ENCODE results near the gene SORBS1.

The SORBS1 gene

GRCh38 chr10:95482501-95483233 is 78.5 kb downstream of the SORBS1 start:
- no peak for TF ChIP-seq ZNF274 (IDR thresholded peaks at IDR 0.05; ENCODE audit: low read depth, low read length)
- H3K4me3 ChIP-seq (ENCODE audit: low read length) = no peak overlapping the region

- H3K4me3 ChIP-seq (ENCODE audit: low read length) = no peak overlapping the region
- no peak for TF ChIP-seq ZNF274 (IDR thresholded peaks at IDR 0.05; ENCODE audit: low read depth, low read length)
Observed at GRCh38 chr10:95480901-95481491, 80.2 kb downstream of the SORBS1 start.

- no peak for TF ChIP-seq ZNF274 (IDR thresholded peaks at IDR 0.05; ENCODE audit: low read depth, low read length)
- H3K4me3 ChIP-seq (ENCODE audit: low read length) = no peak overlapping the region
Observed at GRCh38 chr10:95480102-95480900, 80.9 kb downstream of the SORBS1 start.

GRCh38 chr10:95478935-95479334 is 82.2 kb downstream of the SORBS1 start:
- no peak overlapping the region for H3K4me3 ChIP-seq (ENCODE audit: low read length)
- no peak for TF ChIP-seq ZNF274 (IDR thresholded peaks at IDR 0.05; ENCODE audit: low read depth, low read length)

- no peak for TF ChIP-seq ZNF274 (IDR thresholded peaks at IDR 0.05; ENCODE audit: low read depth, low read length)
Observed at GRCh38 chr10:95478185-95478584, 83.0 kb downstream of the SORBS1 start.

GRCh38 chr10:95477175-95477520 is 84.0 kb downstream of the SORBS1 start:
- no peak overlapping the region for H3K4me3 ChIP-seq (ENCODE audit: low read length)
- TF ChIP-seq ZNF274 (IDR thresholded peaks at IDR 0.05; ENCODE audit: low read depth, low read length) = no peak

More at GRCh38 chr10:95478185-95478584, 83.0 kb downstream of the SORBS1 start:
- no peak overlapping the region for H3K4me3 ChIP-seq (ENCODE audit: low read length)

GRCh38 chr10:95476469-95477174 is 84.5 kb downstream of the SORBS1 start:
- TF ChIP-seq ZNF274 (IDR thresholded peaks at IDR 0.05; ENCODE audit: low read depth, low read length) = no peak
- H3K4me3 ChIP-seq (ENCODE audit: low read length) = no peak overlapping the region

GRCh38 chr10:95475827-95476468 is 85.2 kb downstream of the SORBS1 start:
- H3K4me3 ChIP-seq (ENCODE audit: low read length) = no peak overlapping the region
- no peak for TF ChIP-seq ZNF274 (IDR thresholded peaks at IDR 0.05; ENCODE audit: low read depth, low read length)

GRCh38 chr10:95475003-95475383 is 86.2 kb downstream of the SORBS1 start:
- no peak for TF ChIP-seq ZNF274 (IDR thresholded peaks at IDR 0.05; ENCODE audit: low read depth, low read length)
- no peak overlapping the region for H3K4me3 ChIP-seq (ENCODE audit: low read length)

GRCh38 chr10:95474228-95475002 is 86.8 kb downstream of the SORBS1 start:
- no peak overlapping the region for H3K4me3 ChIP-seq (ENCODE audit: low read length)
- no peak for TF ChIP-seq ZNF274 (IDR thresholded peaks at IDR 0.05; ENCODE audit: low read depth, low read length)

GRCh38 chr10:95472304-95473088 is 88.7 kb downstream of the SORBS1 start:
- TF ChIP-seq ZNF274 (IDR thresholded peaks at IDR 0.05; ENCODE audit: low read depth, low read length) = no peak
- no peak overlapping the region for H3K4me3 ChIP-seq (ENCODE audit: low read length)

GRCh38 chr10:95469676-95470075 is 91.5 kb downstream of the SORBS1 start:
- H3K4me3 ChIP-seq (ENCODE audit: low read length) = no peak overlapping the region
- TF ChIP-seq ZNF274 (IDR thresholded peaks at IDR 0.05; ENCODE audit: low read depth, low read length) = no peak

All from GM08714 (cell line).